ENCODE data around the gene MICA.
"Not testable (repeated sequence)": the region's sequence is repeated elsewhere in the genome, so short reads cannot be mapped to it uniquely, and the experiment has no call there.

GRCh38 chr6:31397153-31397499, 6.3 kb upstream of the MICA start:
- TF ChIP-seq POLR2A (IDR thresholded peaks at IDR 0.05); CTCF (IDR thresholded peaks at IDR 0.05 in 4 of 5, conservative IDR thresholded peaks at IDR 0.05 in 1 of 5): not testable (repeated sequence)

Data from gastrocnemius medialis (tissue), 4 donors.